ENCODE data around the gene ZKSCAN2. TPM values are rescaled to one million over a fixed set of nuclear protein-coding genes. Genes with fewer than 3 reads are reported as not detected.

The ZKSCAN2 gene
- total and polyA plus RNA-seq, 4 donors = 0.47 to 3.4 (median 1.7) TPM

DNA sequence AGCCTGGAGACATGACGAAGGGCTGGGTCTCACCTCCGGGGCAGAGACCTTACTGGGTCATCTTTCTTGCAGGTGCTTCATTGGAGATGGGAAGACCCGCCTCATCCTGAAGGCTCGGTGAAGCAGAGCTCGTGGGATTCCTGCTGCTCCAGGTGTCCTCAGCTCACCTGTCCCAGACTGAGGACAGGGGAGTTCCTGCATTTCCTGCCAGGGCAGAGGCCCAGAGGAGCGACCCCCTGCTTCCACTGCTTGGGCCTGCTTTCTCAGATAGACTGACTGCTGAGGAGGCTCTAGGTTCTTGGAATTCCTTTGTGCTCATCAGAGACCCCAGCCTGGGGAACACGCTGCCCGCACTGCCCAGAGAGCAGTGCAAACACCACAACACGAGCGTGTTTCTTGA, 29.3 kb downstream of the ZKSCAN2 start:
- no peaks in the 10 kb centered on the region for H3K36me3 ChIP-seq (ENCODE audit: control insufficient read depth in 4 of 4, insufficient read depth in 3 of 4, low read depth in 1 of 4, low read length in 3 of 4)
- H3K9ac ChIP-seq (ENCODE audit: low read depth in 1 of 2, low read length in 2 of 2) = no peak overlapping the region
- H3K4me1 ChIP-seq (ENCODE audit: control insufficient read depth in 4 of 4, insufficient read depth in 4 of 4, low read length in 3 of 4) = peaks cover 0 to 7% (median 0%) of the 10 kb centered on the region in 4 donors
- no peak overlapping the region for H3K4me3 ChIP-seq (ENCODE audit: low read depth in 1 of 3, low read length in 3 of 3)
- H3K27me3 ChIP-seq (ENCODE audit: control insufficient read depth in 4 of 4, insufficient read depth in 4 of 4, low read length in 3 of 4) = no peaks in the 10 kb centered on the region
- DNase-seq (ENCODE audit: low spot score) = no peak
- no peaks in the 10 kb centered on the region for H3K9me3 ChIP-seq (ENCODE audit: control insufficient read depth in 4 of 4, low read length in 3 of 4)
- H3K27ac ChIP-seq (ENCODE audit: low read depth in 1 of 2, low read length in 2 of 2) = no peak overlapping the region
- TF ChIP-seq TAF1 (conservative IDR thresholded peaks at IDR 0.05) (no peak), FOXA1 (IDR thresholded peaks at IDR 0.05) (no peak), HNF4A (conservative IDR thresholded peaks at IDR 0.05) (no peak), HNF4G (IDR thresholded peaks at IDR 0.05) (no peak), GABPA (IDR thresholded peaks at IDR 0.05 in 1 of 2, conservative IDR thresholded peaks at IDR 0.05 in 1 of 2) (no peak), YY1 (IDR thresholded peaks at IDR 0.05) (no peak), RAD21 (IDR thresholded peaks at IDR 0.05) (no peak), EGR1 (IDR thresholded peaks at IDR 0.05; ENCODE audit: low read depth in 2 of 2) (no peak), NR2F2 (IDR thresholded peaks at IDR 0.05) (no peak)
- TF ChIP-seq, protein P1, sequence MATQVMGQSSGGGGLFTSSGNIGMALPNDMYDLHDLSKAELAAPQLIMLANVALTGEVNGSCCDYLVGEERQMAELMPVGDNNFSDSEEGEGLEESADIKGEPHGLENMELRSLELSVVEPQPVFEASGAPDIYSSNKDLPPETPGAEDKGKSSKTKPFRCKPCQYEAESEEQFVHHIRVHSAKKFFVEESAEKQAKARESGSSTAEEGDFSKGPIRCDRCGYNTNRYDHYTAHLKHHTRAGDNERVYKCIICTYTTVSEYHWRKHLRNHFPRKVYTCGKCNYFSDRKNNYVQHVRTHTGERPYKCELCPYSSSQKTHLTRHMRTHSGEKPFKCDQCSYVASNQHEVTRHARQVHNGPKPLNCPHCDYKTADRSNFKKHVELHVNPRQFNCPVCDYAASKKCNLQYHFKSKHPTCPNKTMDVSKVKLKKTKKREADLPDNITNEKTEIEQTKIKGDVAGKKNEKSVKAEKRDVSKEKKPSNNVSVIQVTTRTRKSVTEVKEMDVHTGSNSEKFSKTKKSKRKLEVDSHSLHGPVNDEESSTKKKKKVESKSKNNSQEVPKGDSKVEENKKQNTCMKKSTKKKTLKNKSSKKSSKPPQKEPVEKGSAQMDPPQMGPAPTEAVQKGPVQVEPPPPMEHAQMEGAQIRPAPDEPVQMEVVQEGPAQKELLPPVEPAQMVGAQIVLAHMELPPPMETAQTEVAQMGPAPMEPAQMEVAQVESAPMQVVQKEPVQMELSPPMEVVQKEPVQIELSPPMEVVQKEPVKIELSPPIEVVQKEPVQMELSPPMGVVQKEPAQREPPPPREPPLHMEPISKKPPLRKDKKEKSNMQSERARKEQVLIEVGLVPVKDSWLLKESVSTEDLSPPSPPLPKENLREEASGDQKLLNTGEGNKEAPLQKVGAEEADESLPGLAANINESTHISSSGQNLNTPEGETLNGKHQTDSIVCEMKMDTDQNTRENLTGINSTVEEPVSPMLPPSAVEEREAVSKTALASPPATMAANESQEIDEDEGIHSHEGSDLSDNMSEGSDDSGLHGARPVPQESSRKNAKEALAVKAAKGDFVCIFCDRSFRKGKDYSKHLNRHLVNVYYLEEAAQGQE (IDR thresholded peaks at IDR 0.05) = no peak
- TF ChIP-seq, protein P2, sequence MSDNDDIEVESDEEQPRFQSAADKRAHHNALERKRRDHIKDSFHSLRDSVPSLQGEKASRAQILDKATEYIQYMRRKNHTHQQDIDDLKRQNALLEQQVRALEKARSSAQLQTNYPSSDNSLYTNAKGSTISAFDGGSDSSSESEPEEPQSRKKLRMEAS (IDR thresholded peaks at IDR 0.05) = no peak
- WGBS = 89% methylated on average over 10 of the region's 10 CpGs

DNA sequence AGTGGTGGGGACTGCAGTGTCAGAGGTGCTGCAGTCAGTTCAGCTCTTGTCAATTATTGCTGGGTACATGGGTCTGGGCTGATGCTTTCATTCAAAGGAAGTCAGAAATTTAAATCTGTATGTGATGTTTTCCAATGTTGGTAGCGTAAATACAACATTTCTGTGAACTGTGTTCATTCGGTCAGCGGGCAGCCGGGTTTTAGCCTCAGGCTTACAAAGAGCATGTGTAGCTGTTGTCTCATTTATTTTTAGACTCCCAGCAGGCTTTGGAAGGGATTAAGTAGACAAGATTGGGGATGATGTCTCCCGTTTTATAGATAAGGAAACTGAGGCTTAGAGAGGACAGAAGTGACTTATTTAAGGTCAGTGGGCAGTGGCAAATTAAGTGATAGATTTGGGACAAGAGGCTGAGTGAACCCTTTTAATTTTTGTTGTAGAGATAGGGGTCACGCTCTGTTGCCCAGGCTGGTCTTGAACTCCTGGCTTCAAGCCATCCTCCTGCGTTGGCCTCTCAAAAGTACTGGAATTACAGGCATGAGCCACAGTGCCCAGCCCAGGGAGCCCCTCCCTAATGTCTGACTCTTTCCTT, 32.8 kb downstream of the ZKSCAN2 start:
- Histone ChIP-seq H3K27ac (ENCODE audit: low read depth in 1 of 2, low read length in 2 of 2) (no peak overlapping the region), H3K9me3 (ENCODE audit: control insufficient read depth in 4 of 4, low read length in 3 of 4) (no peaks in the 10 kb centered on the region), H3K9ac (ENCODE audit: low read depth in 1 of 2, low read length in 2 of 2) (no peak overlapping the region), H3K4me3 (ENCODE audit: low read depth in 1 of 3, low read length in 3 of 3) (no peak overlapping the region), H3K4me1 (ENCODE audit: control insufficient read depth in 4 of 4, insufficient read depth in 4 of 4, low read length in 3 of 4) (peaks cover 0 to 7% (median 0%) of the 10 kb centered on the region in 4 donors), H3K36me3 (ENCODE audit: control insufficient read depth in 4 of 4, insufficient read depth in 3 of 4, low read depth in 1 of 4, low read length in 3 of 4) (no peaks in the 10 kb centered on the region), H3K27me3 (ENCODE audit: control insufficient read depth in 4 of 4, insufficient read depth in 4 of 4, low read length in 3 of 4) (no peaks in the 10 kb centered on the region)
- WGBS = 78% methylated on average over 7 of the region's 7 CpGs
- no peak for TF ChIP-seq EGR1 (IDR thresholded peaks at IDR 0.05; ENCODE audit: low read depth in 2 of 2)
- no peak for TF ChIP-seq HNF4A (conservative IDR thresholded peaks at IDR 0.05)
- TF ChIP-seq, protein P3, sequence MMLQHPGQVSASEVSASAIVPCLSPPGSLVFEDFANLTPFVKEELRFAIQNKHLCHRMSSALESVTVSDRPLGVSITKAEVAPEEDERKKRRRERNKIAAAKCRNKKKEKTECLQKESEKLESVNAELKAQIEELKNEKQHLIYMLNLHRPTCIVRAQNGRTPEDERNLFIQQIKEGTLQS (IDR thresholded peaks at IDR 0.05) = no peak
- TF ChIP-seq RAD21 (IDR thresholded peaks at IDR 0.05) = no peak
- no peak for TF ChIP-seq NR2F2 (IDR thresholded peaks at IDR 0.05)
- TF ChIP-seq, protein P4, sequence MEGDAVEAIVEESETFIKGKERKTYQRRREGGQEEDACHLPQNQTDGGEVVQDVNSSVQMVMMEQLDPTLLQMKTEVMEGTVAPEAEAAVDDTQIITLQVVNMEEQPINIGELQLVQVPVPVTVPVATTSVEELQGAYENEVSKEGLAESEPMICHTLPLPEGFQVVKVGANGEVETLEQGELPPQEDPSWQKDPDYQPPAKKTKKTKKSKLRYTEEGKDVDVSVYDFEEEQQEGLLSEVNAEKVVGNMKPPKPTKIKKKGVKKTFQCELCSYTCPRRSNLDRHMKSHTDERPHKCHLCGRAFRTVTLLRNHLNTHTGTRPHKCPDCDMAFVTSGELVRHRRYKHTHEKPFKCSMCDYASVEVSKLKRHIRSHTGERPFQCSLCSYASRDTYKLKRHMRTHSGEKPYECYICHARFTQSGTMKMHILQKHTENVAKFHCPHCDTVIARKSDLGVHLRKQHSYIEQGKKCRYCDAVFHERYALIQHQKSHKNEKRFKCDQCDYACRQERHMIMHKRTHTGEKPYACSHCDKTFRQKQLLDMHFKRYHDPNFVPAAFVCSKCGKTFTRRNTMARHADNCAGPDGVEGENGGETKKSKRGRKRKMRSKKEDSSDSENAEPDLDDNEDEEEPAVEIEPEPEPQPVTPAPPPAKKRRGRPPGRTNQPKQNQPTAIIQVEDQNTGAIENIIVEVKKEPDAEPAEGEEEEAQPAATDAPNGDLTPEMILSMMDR (IDR thresholded peaks at IDR 0.05; ENCODE audit: low read depth, low read length, missing input control) = no peak
- TF ChIP-seq, protein P5, sequence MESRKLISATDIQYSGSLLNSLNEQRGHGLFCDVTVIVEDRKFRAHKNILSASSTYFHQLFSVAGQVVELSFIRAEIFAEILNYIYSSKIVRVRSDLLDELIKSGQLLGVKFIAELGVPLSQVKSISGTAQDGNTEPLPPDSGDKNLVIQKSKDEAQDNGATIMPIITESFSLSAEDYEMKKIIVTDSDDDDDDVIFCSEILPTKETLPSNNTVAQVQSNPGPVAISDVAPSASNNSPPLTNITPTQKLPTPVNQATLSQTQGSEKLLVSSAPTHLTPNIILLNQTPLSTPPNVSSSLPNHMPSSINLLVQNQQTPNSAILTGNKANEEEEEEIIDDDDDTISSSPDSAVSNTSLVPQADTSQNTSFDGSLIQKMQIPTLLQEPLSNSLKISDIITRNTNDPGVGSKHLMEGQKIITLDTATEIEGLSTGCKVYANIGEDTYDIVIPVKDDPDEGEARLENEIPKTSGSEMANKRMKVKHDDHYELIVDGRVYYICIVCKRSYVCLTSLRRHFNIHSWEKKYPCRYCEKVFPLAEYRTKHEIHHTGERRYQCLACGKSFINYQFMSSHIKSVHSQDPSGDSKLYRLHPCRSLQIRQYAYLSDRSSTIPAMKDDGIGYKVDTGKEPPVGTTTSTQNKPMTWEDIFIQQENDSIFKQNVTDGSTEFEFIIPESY (IDR thresholded peaks at IDR 0.05) = no peak
- TF ChIP-seq RXRA (IDR thresholded peaks at IDR 0.05) = no peak
- DNase-seq (ENCODE audit: low spot score) = no peak
